ENCODE results near the gene BZW1.

GRCh38 chr2:200778038-200778437 lies 33.7 kb upstream of the BZW1 start:
- TF ChIP-seq CTCF (IDR thresholded peaks at IDR 0.05) = no peak
- no peak for TF ChIP-seq POLR2A (IDR thresholded peaks at IDR 0.05)

Data from vagina (tissue), 2 donors.